GM21723 (cell line): ENCODE measurements around the gene RECQL5.

Source experiments
- ATAC-seq: cut with Tn5 transposase; IDR thresholded peaks from one replicate; pipeline ENCODE4 v1.9.1; 2021; ENCODE audit warnings: mild to moderate bottlenecking, moderate library complexity; ENCODE audit not compliant: unreplicated experiment

The RECQL5 gene

DNA sequence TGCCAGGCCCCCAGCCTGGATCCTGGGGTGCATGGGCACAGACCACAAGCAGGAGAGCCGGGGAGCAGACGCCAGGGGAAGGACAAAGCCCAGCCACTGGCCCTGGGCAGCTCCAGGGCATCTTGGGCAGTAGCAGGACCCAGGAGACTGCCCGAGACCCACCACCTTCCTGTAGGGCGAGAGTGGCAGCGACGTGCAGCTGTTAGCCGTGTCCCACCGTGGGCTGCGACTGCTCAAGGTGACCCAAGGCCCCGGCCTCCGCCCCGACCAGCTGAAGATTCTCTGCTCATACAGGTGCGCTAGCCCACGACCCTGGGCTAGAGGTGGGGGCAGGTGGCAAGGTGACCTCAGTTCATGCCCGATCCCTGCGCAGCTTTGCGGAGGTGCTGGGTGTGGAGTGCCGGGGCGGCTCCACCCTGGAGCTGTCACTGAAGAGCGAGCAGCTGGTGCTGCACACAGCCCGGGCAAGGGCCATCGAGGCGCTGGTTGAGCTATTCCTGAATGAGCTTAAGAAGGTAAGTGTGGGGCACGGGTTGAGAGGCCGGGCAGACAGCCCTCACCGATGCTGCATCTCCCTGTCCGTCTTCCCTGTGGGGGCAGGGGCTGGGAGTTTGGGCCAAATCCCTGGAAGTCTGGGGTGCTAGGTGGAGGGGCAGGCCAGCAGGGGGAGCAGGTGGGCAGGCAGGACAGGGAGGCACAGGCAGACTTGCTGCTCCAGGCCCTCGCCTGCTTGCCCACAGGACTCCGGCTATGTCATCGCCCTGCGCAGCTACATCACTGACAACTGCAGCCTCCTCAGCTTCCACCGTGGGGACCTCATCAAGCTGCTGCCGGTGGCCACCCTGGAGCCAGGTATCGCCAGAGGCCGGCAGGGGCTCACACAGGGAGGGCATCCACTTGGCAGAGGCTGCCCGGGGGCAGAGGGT lies 47.2 kb downstream of the RECQL5 start:
- ATAC-seq: no peak

DNA sequence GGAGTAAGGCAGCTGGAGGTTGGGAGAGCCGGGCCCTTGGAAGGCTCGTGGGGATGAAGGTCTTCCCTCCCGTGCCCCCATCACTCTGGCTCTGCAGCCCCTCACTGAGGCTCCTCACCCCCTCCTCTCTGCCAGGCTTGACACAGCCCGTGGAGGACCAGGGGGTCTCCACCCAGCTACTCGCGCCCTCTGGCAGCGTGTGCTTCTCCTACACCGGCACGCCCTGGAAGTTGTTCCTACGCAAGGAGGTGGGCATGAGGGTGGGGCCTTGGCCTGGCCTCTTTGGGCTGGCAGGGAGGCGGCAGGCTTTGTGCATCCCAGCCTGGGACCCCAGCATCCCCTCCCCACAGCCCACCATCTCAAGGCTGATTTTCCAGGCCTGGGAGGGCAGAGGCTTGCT lies 49.3 kb downstream of the RECQL5 start:
- no peak for ATAC-seq

DNA sequence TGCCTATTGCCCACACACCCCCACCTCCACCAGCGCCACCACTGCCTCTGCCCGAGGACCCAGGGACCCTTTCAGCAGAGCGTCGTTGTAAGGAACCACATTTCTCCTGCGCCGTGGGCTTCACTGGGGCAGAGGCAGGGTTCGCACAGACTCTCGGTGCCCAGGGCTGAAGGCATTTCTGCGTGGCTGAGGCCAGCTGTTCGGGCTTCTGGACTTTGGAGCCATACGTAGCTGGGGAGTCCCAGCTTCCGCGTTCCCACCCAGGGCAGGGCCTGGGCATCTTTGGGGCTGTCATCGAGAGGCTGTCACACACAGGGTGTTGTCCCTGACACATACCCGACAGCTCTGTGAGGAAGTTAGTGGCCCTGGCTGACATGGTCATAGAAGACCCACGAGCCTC lies 49.7 kb downstream of the RECQL5 start:
- no peak for ATAC-seq

DNA sequence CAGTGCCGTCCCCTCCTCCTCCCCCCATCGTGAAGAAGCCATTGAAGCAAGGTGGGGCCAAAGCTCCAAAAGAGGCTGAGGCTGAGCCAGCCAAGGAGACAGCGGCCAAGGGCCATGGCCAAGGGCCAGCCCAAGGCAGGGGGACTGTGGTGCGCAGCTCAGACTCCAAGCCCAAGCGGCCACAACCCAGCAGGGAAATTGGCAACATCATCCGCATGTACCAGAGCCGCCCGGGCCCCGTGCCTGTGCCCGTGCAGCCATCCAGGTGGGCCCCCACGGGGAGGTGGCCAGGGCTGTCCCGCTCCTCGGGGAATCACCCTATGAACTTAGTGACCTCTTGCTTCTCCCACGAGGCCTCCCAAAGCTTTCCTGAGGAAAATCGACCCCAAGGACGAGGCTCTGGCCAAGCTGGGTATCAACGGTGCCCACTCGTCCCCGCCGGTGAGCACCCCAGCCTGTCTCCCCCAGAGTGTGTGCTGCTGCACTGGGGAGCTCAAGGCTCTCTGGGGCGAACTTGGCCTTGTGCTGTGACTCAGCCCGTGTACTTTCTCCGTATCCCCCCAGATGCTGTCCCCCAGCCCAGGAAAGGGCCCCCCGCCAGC lies 50.3 kb downstream of the RECQL5 start:
- ATAC-seq: no peak

DNA sequence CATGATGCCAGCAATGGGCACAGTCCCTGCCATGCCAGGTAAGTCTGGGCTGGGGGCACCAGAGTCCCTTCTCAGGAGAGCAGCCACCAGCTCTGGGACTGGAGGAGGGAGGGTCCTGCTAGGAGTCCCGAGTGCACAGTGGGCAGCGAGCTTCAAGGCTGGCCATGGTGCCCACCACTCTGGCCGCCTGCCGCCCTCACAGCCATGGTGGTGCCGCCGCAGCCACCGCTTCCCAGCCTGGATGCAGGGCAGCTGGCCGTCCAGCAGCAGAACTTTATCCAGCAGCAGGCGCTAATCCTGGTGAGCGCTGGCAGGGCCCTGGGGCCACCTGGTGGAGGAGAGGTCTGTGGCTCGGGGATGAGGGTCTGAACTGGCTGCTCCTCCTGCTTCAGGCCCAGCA lies 51.7 kb downstream of the RECQL5 start:
- ATAC-seq: no peak

DNA sequence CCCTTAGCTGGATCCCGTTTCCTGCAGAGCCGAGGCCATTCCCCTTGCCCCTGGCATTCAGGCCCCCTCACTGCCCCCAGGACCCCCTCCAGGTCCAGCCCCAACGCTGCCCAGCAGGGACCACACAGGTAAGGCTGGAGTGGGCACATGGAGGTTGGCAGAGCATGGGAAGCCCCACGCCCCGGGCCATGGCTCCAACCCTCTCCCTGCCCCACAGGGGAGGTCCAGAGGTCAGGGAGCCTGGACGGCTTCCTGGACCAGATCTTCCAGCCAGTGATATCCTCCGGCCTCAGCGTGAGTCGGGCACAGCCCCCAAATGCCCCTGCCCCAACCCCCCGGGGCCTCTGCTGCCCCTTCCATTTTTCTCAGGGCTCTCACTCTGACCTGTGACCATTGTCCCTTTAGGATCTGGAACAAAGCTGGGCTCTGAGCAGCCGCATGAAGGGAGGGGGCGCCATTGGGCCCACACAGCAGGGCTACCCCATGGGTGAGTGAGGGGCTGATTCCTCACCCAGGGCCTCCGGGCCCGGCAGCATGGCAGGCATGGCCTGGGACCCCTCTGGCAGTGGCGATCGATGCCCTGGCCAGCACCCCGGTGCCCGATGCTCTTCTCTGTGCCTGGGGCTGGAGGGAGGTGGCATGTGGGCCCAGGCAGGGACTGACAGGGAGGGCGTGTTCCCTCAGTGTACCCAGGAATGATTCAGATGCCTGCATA lies 52.2 kb downstream of the RECQL5 start:
- ATAC-seq: no peak

DNA sequence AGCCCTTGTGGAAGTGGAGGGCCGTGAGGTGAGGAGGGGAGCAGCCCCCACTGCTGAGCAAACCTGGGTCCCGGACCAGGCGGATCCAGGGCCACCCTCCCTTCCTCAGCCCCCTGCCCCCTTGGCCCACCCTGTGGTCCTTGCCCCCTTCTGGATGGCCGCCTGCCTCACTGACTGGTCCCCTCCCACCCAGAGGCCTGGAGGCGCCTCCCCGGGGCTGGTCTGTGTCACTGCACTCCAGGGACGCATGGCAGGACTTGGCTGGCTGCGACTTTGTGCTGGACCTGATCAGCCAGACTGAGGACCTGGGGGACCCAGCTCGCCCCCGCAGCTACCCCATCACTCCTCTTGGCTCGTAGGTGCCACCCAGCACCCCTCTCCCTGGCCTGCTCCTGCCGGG lies 52.9 kb downstream of the RECQL5 start:
- no peak for ATAC-seq

DNA sequence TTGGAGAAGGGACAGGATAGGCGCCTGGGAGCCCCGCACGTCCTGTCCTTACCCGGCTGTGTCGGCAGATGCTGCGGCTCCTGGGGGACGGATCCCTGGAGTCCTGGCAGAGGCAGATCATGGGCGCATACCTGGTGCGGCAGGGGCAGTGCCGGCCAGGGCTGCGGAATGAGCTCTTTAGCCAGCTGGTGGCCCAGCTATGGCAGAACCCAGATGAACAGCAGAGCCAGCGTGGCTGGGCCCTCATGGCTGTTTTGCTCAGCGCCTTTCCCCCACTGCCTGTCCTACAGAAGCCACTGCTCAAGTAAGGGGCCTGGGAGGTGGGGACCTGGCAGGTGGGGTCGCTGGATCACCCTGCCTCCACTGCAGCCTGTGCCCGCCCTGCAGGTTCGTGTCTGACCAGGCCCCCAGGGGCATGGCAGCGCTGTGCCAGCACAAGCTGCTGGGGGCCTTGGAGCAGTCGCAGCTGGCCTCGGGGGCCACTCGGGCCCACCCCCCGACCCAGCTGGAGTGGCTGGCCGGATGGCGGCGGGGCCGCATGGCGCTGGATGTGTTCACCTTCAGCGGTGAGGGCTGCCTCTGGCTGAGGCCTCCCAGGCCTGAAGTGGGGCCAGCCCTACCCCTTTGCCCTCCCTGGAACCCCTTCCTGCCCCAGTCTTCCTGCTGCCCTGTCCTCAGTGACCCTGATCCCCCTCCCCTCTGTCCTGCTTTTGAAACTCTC lies 53.9 kb downstream of the RECQL5 start:
- ATAC-seq: no peak

DNA sequence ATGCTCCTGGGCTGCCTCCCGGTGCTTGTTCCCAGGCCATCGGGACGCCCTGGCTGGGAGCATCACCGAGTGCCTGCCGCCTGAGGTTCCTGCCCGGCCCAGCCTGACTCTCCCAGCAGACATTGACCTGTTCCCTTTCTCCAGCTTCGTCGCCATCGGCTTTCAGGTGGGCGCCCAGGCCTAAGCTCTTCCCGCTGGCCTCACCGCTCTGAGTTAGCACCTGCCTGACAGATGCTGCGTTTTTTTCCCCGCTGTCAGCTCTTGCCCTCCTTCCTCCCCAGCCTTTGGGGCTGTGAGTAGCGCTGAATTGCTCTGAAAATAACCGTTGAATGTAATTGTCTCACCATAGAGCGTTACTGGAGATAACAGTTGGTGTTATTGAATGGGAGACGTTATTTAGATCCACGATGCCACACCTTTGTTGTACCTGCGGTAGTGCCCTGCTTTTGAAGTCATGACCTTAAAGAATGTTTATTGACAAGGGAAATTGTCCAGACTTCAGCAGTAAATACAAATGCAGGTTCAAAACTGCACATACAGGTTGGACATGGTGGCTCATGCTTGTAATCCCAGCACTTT lies 55.0 kb downstream of the RECQL5 start:
- no peak for ATAC-seq

DNA sequence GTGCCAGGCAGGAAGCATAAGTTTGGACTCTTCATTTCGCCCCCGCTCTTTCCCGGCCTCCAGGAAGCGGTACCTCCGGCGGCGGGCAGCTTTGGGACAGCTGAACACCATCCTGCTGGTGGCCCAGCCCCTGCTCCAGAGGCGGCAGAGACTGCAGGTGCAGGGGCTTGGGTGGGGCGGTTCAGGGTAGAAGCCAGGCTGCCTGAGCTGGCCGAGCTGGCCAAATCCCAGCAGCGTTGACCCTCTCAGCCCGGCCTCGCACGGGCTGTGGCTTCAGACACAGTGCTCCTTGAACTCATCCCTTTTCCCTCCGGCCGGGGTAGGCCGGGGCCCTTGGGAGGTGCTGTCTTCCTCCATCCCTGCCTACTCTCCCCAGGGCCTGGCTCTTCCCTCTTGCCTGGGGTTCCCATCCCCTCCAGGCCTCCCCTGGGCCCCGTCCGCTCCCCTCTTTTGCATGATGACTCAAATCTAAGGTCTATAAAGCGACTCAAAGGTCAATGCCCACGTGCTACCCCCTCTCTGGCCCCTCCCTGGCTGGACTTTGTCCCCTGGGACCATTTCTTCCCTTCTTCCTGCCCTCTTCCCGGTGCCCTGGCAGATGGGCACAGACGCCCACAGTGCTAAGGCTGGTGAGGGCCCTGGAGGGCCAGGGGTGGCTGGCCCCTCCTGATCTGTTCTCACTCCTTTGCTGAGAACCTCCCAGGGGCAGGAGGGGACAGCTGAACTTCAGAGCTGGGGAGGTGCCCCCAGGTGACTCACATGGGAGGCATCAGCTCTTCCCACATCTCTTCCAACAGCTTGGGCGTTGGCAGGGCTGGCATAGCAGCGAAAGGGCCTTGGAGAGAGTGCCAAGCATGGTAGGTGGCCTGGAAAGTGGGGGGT lies 56.6 kb downstream of the RECQL5 start:
- no peak for ATAC-seq

DNA sequence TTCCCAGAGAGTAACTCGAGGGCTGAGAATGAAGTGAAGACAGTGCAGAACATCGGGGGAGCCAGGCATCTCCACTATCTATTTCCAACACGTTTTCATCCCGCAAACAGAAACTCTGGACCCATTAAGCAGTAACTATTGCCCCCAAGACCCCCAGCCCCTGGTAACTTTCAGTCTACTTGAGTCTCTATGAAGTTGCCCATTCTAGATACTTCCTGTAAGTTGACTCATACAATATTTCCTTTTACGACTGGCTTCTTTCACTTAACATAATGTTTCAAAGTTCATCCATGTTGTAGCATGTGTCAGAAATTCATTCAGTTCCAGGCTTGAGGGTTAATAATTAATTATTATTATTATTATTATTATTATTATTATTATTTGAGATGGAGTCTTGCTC lies 59.9 kb downstream of the RECQL5 start:
- ATAC-seq: no peak

DNA sequence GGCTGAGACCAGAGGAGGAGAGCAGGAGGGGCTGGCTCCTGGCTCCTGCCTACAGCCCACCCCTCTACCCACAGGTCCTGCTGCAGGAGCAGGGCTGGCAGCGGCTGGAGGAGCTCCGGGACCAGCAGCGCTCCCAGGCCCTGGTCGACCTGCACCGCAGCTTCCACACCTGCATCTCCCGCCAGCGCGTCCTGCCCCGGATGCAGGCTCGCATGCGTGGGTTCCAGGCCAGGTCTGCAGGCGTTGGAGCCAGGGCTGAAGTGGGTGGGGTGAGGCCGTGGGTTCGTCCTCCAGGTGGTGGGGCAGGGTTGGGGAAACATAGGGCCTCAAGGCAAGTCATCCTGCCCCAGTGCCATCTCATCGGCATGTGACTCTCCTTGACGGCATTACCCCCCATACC lies 61.2 kb downstream of the RECQL5 start:
- no peak for ATAC-seq

DNA sequence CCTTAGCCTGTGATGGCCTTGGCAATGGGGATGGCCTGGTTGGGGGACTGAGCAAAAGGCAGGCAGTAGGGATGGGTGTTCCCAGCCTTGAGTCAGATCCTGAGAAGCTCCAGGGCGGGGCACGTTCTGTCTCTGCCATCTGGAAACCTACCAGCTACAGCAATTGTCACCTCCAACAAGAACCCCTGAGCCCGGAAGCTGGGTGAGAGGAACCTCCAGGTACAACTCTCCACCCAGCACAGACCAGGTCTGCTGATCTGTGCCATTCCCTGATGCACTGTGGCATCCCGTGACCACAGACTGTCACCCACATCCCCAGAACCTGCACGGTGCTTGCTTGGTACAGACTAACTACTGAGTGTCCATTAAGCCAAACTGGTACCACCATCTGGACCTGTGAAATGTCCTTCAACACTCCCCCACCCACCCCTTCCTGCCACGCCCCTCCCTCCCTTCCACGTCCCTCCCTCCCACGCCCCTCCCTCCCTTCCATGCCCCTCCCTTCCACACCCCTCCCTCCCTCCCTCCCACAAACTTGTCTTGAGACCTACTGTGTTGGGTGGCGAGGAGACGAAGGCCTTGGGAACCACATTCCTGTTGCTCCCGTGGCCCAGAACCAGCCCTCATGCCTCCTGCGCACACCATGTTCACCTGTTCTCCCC lies 62.8 kb downstream of the RECQL5 start:
- no peak for ATAC-seq

DNA sequence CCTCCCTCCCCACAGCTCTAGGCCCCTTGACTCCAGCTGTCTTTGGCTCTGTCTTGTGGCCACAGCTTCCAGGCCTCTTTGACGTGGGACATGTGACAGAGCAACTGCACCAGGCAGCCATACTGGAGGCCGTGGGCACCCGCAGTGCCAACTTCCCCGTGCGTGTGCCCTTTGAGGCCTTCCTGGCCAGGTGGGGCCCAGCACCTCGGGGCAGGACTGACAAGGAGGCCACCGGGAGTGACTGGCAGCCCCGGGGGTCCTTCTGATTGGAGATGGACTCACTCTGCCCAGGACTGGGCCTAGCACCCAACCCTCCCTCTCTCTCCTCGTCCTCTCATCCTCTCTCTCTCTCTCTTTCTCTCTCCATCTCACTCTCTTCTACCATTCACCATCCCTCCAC lies 63.8 kb downstream of the RECQL5 start:
- ATAC-seq: no peak

DNA sequence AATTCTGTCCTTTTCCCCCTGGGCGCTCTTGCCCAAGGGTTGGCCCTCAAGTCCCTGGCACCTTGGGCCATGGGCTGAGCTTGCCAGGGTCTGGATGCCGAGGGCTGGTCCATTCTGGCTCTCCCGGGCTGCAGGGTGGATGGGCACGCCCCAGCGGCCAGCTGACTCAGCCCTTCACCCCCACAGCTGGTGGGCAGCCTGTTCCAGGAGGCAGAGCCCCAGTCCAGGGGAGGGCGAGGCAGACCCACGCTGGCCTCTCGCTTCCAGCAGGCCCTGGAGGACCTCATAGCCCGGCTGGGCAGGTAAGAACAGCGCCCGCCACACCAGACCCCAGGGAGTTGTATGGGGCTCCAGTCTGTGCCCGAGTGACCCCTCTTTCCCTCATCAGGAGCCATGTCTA lies 64.3 kb downstream of the RECQL5 start:
- no peak for ATAC-seq

DNA sequence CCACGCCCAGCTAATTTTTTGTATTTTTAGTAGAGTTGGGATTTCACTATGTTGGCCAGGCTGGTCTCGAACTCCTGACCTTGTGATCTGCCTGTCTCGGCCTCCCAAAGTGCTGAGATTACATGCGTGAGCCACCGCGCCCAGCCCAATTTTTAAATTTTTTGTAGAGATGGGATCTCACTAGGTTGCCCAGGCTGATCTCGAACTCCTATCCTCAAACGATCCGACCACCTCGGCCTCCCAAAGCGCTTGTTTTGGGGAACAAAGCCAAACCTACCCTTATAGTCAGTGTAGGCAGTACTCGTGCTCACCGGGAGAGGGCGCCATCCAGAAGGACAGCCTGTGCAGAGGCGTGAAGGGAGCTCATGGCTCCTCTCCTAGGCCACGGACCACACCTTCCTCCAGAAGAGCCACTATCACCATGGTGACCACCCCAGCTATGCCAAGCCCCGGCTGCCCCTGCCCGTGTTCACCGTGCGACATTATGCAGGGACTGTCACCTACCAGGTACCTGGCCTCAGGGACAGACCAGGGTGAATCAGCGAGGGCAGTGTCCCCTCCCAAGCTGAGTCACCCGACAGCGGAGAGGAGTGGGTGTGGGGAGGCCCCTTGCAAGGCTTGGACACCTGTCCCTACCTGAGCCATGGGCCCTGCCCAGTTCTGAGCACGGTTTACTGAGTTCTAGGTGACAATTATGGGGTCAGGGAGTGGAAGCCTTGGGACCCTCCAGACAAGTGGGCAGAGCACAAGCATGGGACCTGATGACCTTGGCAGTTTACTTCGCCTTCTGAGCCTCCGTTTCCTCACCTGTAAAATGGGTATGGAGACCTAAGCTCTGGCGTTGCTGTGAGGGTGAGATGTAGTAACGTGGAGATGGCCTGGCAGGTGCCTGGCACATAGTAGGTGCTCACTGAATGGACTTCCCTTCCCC lies 65.6 kb downstream of the RECQL5 start:
- no peak for ATAC-seq

DNA sequence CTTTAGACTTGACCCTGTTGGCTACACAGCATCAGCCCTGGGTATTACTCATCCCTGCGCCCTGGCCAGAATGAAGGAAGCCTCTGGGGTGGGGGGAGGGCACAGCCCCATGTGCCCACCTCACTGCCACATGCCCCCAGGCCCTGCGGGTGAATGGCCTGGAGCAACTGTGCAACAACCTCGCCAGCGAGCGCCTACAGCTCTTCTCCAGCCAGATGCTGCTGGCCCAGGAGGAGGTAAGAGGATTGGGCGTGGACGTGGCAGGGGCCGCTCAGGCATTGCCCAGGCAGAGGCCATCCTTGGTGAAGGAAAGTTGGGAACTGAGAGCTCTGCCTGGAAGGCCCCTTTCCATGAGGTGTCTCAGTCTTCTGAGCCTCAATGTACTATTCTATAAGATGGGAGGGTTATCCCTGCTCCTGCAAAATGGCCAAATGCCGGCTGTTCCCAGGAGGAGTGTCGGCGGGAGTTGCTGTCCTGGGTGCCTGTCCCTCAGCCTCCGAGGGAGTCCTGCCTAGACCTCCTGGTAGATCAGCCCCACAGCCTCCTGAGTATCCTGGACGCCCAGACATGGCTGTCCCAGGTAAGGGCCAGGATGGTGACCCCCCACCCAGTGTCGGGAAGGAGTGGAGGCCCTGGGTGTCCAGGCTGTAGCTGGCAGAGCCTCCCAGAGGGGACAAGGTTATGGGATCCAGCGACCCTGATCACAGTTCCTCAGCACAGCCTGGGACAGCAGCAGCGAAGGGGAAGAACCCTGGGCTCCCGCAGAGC lies 70.5 kb downstream of the RECQL5 start:
- ATAC-seq: no peak

DNA sequence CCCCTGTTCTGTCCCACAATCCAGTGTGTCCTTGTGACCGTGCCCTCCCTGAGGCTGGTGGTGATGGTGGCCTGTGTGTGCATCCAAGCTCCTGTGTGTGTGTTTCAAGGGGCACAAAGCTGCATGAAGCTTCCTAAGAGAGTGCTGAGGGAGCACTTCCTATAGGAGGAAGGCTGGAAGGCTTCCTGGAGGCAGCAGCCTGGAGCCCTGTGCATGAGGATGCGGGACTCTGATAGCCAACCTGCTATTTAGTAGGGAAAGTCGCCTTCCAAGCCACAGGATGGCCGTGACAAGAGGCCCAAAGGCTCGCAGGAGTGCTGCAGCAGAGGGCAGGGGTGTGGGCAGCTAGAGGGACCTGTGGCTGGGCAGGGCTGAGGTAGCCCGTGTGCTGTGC lies 71.0 kb downstream of the RECQL5 start:
- ATAC-seq: no peak
